ENCODE measurements around the gene CTAGE8.
"Not testable (repeated sequence)": the region's sequence is repeated elsewhere in the genome, so short reads cannot be mapped to it uniquely, and the experiment has no call there.

Gene CTAGE8

GRCh38 chr7:144269188-144269587 lies at the start of gene CTAGE8:
Gene CTAGE8 (minus strand): TSS chr7:144269288. CDS start chr7:144269250, 38 bp downstream.
- not testable (repeated sequence) for H3K9me3 Mint-ChIP-seq; H3K36me3 Mint-ChIP-seq (ENCODE audit: low read depth); H3K4me1 Mint-ChIP-seq; H3K4me3 Mint-ChIP-seq; H3K27ac Mint-ChIP-seq; DNase-seq; H3K27me3 Mint-ChIP-seq (ENCODE audit: low read depth, poor library complexity)

GRCh38 chr7:144317537-144317936 lies 48.4 kb upstream of the CTAGE8 start:
- not testable (repeated sequence) for H3K9me3 Mint-ChIP-seq; H3K27me3 Mint-ChIP-seq (ENCODE audit: low read depth, poor library complexity); H3K4me3 Mint-ChIP-seq; H3K4me1 Mint-ChIP-seq; H3K27ac Mint-ChIP-seq; H3K36me3 Mint-ChIP-seq (ENCODE audit: low read depth); DNase-seq

- H3K27ac Mint-ChIP-seq; H3K36me3 Mint-ChIP-seq (ENCODE audit: low read depth); DNase-seq; H3K9me3 Mint-ChIP-seq; H3K4me3 Mint-ChIP-seq; H3K27me3 Mint-ChIP-seq (ENCODE audit: low read depth, poor library complexity); H3K4me1 Mint-ChIP-seq: not testable (repeated sequence)
Measured at GRCh38 chr7:144311872-144312469, 42.9 kb upstream of the CTAGE8 start, which contains the start of gene OR2A1. Gene OR2A1 (plus strand): TSS chr7:144312419. CDS start chr7:144318125, 5,706 bp downstream.

- not testable (repeated sequence) for H3K4me3 Mint-ChIP-seq; H3K9me3 Mint-ChIP-seq; H3K36me3 Mint-ChIP-seq (ENCODE audit: low read depth); DNase-seq; H3K27me3 Mint-ChIP-seq (ENCODE audit: low read depth, poor library complexity); H3K27ac Mint-ChIP-seq; H3K4me1 Mint-ChIP-seq
Measured at GRCh38 chr7:144311218-144311617, 42.1 kb upstream of the CTAGE8 start.

- H3K36me3 Mint-ChIP-seq (ENCODE audit: low read depth); DNase-seq; H3K27ac Mint-ChIP-seq; H3K4me1 Mint-ChIP-seq; H3K9me3 Mint-ChIP-seq; H3K4me3 Mint-ChIP-seq; H3K27me3 Mint-ChIP-seq (ENCODE audit: low read depth, poor library complexity): not testable (repeated sequence)
Measured at GRCh38 chr7:144309702-144310101, 40.6 kb upstream of the CTAGE8 start.

GRCh38 chr7:144305156-144305555 lies 36.1 kb upstream of the CTAGE8 start:
- H3K4me1 Mint-ChIP-seq; H3K27ac Mint-ChIP-seq; H3K4me3 Mint-ChIP-seq; H3K36me3 Mint-ChIP-seq (ENCODE audit: low read depth); H3K9me3 Mint-ChIP-seq; H3K27me3 Mint-ChIP-seq (ENCODE audit: low read depth, poor library complexity); DNase-seq: not testable (repeated sequence)

- H3K27me3 Mint-ChIP-seq (ENCODE audit: low read depth, poor library complexity); H3K36me3 Mint-ChIP-seq (ENCODE audit: low read depth); H3K4me3 Mint-ChIP-seq; H3K4me1 Mint-ChIP-seq; H3K9me3 Mint-ChIP-seq; H3K27ac Mint-ChIP-seq; DNase-seq: not testable (repeated sequence)
Measured at GRCh38 chr7:144303607-144304006, 34.5 kb upstream of the CTAGE8 start.

GRCh38 chr7:144302578-144303303 lies 33.7 kb upstream of the CTAGE8 start:
- H3K4me3 Mint-ChIP-seq; DNase-seq; H3K27ac Mint-ChIP-seq; H3K4me1 Mint-ChIP-seq; H3K9me3 Mint-ChIP-seq; H3K36me3 Mint-ChIP-seq (ENCODE audit: low read depth); H3K27me3 Mint-ChIP-seq (ENCODE audit: low read depth, poor library complexity): not testable (repeated sequence)

- not testable (repeated sequence) for H3K36me3 Mint-ChIP-seq (ENCODE audit: low read depth); H3K4me3 Mint-ChIP-seq; DNase-seq; H3K9me3 Mint-ChIP-seq; H3K4me1 Mint-ChIP-seq; H3K27me3 Mint-ChIP-seq (ENCODE audit: low read depth, poor library complexity); H3K27ac Mint-ChIP-seq
Measured at GRCh38 chr7:144293794-144294499, 24.9 kb upstream of the CTAGE8 start.

GRCh38 chr7:144292384-144293161 lies 23.5 kb upstream of the CTAGE8 start:
- H3K27ac Mint-ChIP-seq; DNase-seq; H3K36me3 Mint-ChIP-seq (ENCODE audit: low read depth); H3K4me3 Mint-ChIP-seq; H3K4me1 Mint-ChIP-seq; H3K27me3 Mint-ChIP-seq (ENCODE audit: low read depth, poor library complexity); H3K9me3 Mint-ChIP-seq: not testable (repeated sequence)

GRCh38 chr7:144291607-144292006 lies 22.5 kb upstream of the CTAGE8 start:
- not testable (repeated sequence) for H3K27me3 Mint-ChIP-seq (ENCODE audit: low read depth, poor library complexity); H3K4me3 Mint-ChIP-seq; DNase-seq; H3K36me3 Mint-ChIP-seq (ENCODE audit: low read depth); H3K27ac Mint-ChIP-seq; H3K4me1 Mint-ChIP-seq; H3K9me3 Mint-ChIP-seq

GRCh38 chr7:144287171-144287784 lies 18.2 kb upstream of the CTAGE8 start:
- not testable (repeated sequence) for H3K27me3 Mint-ChIP-seq (ENCODE audit: low read depth, poor library complexity); H3K36me3 Mint-ChIP-seq (ENCODE audit: low read depth); H3K9me3 Mint-ChIP-seq; H3K4me3 Mint-ChIP-seq; H3K27ac Mint-ChIP-seq; H3K4me1 Mint-ChIP-seq; DNase-seq

- not testable (repeated sequence) for H3K4me1 Mint-ChIP-seq; H3K4me3 Mint-ChIP-seq; DNase-seq; H3K36me3 Mint-ChIP-seq (ENCODE audit: low read depth); H3K27ac Mint-ChIP-seq; H3K27me3 Mint-ChIP-seq (ENCODE audit: low read depth, poor library complexity); H3K9me3 Mint-ChIP-seq
Measured at GRCh38 chr7:144283716-144284115, 14.6 kb upstream of the CTAGE8 start.

- H3K4me3 Mint-ChIP-seq; H3K9me3 Mint-ChIP-seq; H3K4me1 Mint-ChIP-seq; H3K36me3 Mint-ChIP-seq (ENCODE audit: low read depth); H3K27ac Mint-ChIP-seq; DNase-seq; H3K27me3 Mint-ChIP-seq (ENCODE audit: low read depth, poor library complexity): not testable (repeated sequence)
Measured at GRCh38 chr7:144282490-144282889, 13.4 kb upstream of the CTAGE8 start.

Measured in nephron progenitor cell (in vitro differentiated cells).